ENCODE measurements around the gene RAD1.

GRCh38 chr5:34926318-34926888 is 11.1 kb upstream of the RAD1 start:
- TF ChIP-seq CTCF (IDR thresholded peaks at IDR 0.05) (no peak), POLR2A (IDR thresholded peaks at IDR 0.05) (no peak)

All from heart left ventricle (tissue), 13 donors.